Breast epithelium (tissue), 3 donors: Measurements from ENCODE around the gene POU3F3.

Source experiments
- POLR2AphosphoS5 ChIP-seq, 3 donors: sonication (generic); formaldehyde crosslinking; IDR thresholded peaks; one replicate each; pipeline ENCODE4 v1.6.1; 2017; ENCODE audit warnings: antibody characterized with exemption in 3 of 3
- TF ChIP-seq, protein P1 (sequence below), 3 donors: fragments of 450-650 bp; IDR thresholded peaks; one replicate each; pipeline ENCODE4 v1.5.1; 2016 to 2017; ENCODE audit warnings: antibody characterized with exemption in 3 of 3, mild to moderate bottlenecking in 3 of 3, moderate library complexity in 3 of 3

DNA sequence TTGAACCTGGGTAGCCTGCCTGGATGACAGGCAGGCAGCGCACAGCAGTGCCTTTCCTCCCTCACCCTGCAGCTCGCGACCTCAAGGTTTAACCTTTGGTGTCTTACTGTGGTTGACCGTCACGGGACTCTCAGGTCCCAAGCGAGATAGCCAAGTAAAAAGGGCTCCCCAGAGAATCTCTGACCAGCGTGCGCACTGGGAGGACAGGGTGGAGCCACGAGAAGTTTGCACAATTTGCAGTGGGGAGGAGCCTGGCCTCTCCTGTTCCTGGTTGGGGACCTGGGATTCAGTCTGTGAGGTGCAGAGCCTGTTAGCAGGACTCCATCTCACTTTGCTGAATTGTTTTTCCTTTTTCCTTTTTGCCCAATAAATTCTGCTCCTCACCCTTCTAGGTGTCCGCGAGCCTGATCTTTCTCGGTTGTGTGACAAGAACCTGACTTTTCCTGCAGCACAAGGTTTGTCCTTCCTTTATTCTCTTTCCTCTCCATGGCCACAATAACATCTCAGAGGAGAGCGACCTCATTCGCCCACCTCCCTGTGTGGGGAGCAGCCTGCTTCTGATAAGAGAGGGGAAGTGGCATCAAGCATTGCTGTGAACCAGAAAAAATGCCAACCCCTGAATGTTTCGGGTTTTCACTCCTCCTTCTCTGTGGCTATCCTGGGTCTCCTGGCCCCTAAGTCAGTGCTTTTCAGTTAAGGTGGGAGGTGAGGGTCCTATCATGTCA is 36.2 kb downstream of the POU3F3 start:
- TF ChIP-seq POLR2AphosphoS5 (IDR thresholded peaks at IDR 0.05) = no peak
- TF ChIP-seq, protein P1, sequence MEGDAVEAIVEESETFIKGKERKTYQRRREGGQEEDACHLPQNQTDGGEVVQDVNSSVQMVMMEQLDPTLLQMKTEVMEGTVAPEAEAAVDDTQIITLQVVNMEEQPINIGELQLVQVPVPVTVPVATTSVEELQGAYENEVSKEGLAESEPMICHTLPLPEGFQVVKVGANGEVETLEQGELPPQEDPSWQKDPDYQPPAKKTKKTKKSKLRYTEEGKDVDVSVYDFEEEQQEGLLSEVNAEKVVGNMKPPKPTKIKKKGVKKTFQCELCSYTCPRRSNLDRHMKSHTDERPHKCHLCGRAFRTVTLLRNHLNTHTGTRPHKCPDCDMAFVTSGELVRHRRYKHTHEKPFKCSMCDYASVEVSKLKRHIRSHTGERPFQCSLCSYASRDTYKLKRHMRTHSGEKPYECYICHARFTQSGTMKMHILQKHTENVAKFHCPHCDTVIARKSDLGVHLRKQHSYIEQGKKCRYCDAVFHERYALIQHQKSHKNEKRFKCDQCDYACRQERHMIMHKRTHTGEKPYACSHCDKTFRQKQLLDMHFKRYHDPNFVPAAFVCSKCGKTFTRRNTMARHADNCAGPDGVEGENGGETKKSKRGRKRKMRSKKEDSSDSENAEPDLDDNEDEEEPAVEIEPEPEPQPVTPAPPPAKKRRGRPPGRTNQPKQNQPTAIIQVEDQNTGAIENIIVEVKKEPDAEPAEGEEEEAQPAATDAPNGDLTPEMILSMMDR (IDR thresholded peaks at IDR 0.05) = no peak
